Panc1 (cell line): ENCODE data around the gene MYLK.

Experiments
- CTCF ChIP-seq: fragments of 450-650 bp; IDR thresholded peaks from 2 replicates; pipeline ENCODE4 v1.5.1; 2017; ENCODE audit warnings: mild to moderate bottlenecking
- POLR2AphosphoS5 ChIP-seq: IDR thresholded peaks from 2 replicates; pipeline ENCODE4 v1.6.1; 2012; ENCODE audit warnings: mild to moderate bottlenecking, low read depth, low read length, moderate library complexity
- REST ChIP-seq, 2 experiments: IDR thresholded peaks; 2 replicates each; pipeline ENCODE4 v1.6.1; 2011 to 2012; ENCODE audit warnings: low read depth in 2 of 2, control low read depth in 1 of 2, low read length in 1 of 2, mild to moderate bottlenecking in 1 of 2, moderate library complexity in 1 of 2; ENCODE audit not compliant: insufficient read depth in 1 of 2
- SIN3A ChIP-seq: IDR thresholded peaks from 2 replicates; pipeline ENCODE4 v1.6.1; 2012; ENCODE audit warnings: low read depth, mild to moderate bottlenecking, low read length, moderate library complexity, borderline replicate concordance; ENCODE audit not compliant: insufficient read depth
- TCF7L2 ChIP-seq: IDR thresholded peaks from 2 replicates; pipeline ENCODE4 v1.6.1; 2011; ENCODE audit warnings: mild to moderate bottlenecking, low read depth, low read length, inconsistent platforms

GRCh38 chr3:123682302-123682701, 201.8 kb downstream of the MYLK start:
- TF ChIP-seq REST (IDR thresholded peaks at IDR 0.05; ENCODE audit: insufficient read depth in 1 of 2, low read depth in 2 of 2, low read length in 1 of 2): no peak
- no peak for TF ChIP-seq CTCF
- TF ChIP-seq POLR2AphosphoS5: no peak
- TF ChIP-seq TCF7L2: no peak
- TF ChIP-seq SIN3A: no peak
